Fibroblast of skin of scalp (primary cell): ENCODE results near the gene INPP5A.

ENCODE experiments used
- DNase-seq: peaks from one replicate; pipeline ENCODE4 v3.0.0-alpha.2; 2013

INPP5A gene

GRCh38 chr10:132828681-132829080 lies 291.1 kb downstream of the INPP5A start:
- DNase-seq, result no peak

- DNase-seq, result no peak
Observed at GRCh38 chr10:132829403-132829802, 291.8 kb downstream of the INPP5A start.

- no peak for DNase-seq
Observed at GRCh38 chr10:132832186-132832969, 294.8 kb downstream of the INPP5A start.
